SW 1271 (cell line): ENCODE data around the gene ITPR2.
"Not testable (repeated sequence)": the region's sequence is repeated elsewhere in the genome, so short reads cannot be mapped to it uniquely, and the experiment has no call there.

Source experiments
- DNase-seq, 2 experiments: peaks; one replicate each; lab custom pipeline; 2025; lab: John Stamatoyannopoulos, UW

The ITPR2 gene

DNA sequence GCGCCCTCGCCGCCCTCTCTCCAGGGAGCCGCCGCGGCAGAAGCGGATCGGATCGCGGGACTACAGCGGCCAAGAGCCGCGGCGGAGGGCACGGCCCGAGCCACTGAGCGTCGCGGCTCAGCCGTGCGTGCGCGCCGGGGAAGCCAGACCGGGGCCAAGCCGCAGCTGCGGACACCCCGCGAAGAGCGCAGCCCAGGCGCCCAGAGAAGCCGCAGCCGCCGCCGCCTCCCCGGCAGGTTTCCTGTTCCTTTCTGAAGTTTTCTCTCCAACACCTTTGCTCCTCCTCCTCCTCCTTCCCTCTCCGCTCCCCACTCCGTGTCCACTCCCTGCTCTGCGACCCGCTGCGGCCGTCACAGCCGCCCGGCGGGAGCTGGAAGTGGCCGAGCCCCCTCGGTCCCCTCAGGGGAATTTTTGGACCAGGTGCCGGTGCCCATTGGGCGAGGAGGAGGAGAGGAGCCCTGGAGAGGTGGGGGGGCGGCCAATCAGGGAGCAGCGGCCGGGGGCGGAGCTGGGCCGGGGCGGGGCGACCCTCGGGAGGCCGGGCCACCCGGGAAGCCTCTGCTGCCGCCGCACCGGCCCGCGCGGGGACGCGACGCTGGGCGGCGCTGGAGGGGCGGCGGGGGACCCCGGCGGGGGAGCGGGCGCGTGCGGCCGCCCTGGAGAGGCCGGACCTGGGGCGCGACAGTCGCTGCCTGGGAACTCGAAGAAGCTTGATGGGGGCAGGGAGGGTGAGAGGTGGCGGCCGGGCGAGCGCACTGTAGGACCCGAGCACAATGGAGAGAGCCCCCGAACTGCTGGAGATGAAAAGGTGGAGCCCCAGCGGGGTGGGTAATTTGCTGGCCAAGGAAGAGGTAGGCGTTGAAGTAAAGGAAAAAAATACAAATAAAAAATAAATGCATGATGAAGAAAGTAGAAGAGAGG is at the start of gene ITPR2:
TSS of gene ITPR2 (minus strand) at position 373 of the 921 bp plus-strand sequence. CDS start 413 bp downstream, outside the sequence.
- peak; percentile 85 to 88 for DNase-seq

DNA sequence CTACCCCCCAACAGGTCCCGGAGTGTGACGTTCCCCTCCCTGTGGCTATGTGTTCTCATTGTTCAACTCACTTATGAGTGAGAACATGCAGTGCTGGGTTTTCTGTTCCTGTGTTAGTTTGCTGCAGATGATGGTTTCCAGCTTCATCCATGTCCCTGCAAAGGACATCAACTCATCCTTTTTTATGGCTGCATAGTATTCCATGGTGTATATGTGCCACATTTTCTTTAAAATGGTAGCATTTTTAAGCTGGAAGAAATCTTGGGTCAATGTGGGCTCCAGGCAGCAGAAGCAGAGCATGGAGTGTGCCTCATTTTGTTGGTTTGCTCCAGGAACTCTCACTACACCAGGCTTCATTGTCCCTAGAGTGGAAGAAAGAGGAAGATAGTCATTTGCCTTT is 47.6 kb upstream of the ITPR2 start:
- DNase-seq = no peak

DNA sequence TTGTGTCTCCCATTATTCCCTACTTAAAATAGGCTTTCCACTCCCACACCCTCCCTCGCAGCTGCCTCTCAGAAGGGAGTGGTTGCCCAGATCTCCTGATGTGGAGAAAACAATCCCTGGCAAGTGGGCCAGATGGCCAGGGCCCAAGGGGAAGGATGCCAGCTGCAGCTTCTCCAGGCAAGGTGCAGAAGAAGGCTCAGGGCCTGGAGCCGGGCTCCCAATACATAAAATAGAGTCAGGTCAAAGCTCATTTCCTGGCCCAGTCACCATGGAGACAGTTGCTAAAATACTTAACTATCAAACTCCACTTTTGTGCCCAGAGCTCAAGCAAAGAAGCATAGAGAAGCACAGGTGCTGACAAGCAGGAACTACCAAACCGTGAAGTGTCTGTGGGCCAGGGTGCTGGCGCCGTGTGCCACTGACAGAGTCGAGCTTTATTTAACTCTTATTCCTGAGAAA is 45.7 kb upstream of the ITPR2 start:
- DNase-seq = no peak

DNA sequence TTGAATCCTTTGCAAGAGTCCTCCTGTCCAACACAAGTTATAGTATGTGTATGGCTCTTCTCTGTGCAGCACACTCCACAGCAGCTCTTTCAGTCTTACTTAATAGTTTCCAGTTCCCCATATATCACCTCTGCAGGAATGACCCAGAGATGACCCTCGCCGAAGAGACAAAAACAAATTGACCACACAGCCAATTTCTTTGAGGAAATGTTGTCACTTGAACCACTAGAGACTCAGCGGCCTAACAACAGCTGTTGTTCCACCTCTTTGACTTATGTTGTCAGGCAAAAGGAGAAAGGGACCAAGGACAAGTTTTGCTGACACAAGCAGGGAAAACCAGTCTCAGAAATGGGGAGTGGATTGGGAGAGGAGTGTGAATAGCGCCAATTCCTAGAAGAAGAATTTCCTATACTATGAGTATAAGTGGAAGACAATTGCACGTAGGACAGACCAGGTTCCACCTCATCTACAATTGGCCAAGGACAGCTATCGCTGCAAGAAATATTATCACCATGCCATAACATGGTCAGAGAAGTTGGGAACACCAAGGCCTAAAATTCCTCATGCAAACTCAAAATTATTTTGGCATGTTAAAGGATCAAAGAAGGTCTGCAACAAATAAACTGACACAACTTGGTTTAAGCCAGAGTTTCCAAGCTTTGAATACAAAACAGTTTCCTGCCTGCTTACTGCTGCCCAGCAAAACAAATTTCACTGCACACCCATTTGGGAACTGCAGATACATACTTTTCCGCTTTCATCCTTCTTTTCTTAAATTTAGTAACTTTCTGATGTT is 41.7 kb upstream of the ITPR2 start:
- DNase-seq = no peak

DNA sequence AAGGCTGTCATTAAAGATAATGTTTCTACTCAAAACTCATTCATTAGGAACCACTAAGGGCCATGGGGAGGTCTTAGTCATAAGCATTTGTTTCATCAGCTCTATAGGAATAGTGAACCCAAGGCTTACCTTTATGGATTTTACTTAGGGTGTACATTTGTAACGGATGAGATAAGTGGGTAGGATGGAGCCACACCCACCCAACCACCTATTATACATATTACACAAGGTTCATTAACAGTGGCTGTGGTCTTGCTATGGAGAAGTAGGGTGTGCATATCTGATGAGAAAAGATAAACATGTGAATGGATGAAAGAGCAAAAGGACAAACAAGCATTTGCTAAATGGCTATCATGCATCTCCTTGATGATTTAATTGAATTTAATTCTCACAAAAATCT is 39.6 kb upstream of the ITPR2 start:
- no peak for DNase-seq

DNA sequence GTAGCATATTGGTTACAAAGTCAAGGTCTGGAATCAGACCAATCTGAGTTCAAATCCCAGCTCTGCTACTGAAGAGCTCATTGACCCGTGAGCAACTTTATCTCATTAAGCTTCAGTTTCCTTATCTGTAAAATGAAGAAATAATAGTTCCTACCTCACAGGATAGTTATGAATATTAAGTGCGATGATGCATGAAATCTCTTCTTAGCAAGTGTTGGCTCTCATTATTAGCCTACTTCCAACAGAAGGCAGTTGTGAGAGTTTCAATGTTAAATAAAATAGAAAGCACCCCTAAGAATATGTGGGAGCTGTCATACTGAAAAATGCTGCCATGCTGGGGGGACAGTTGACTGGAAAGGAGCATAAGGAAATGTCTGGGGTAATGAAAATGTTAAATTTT is 39.0 kb upstream of the ITPR2 start:
- DNase-seq = no peak

DNA sequence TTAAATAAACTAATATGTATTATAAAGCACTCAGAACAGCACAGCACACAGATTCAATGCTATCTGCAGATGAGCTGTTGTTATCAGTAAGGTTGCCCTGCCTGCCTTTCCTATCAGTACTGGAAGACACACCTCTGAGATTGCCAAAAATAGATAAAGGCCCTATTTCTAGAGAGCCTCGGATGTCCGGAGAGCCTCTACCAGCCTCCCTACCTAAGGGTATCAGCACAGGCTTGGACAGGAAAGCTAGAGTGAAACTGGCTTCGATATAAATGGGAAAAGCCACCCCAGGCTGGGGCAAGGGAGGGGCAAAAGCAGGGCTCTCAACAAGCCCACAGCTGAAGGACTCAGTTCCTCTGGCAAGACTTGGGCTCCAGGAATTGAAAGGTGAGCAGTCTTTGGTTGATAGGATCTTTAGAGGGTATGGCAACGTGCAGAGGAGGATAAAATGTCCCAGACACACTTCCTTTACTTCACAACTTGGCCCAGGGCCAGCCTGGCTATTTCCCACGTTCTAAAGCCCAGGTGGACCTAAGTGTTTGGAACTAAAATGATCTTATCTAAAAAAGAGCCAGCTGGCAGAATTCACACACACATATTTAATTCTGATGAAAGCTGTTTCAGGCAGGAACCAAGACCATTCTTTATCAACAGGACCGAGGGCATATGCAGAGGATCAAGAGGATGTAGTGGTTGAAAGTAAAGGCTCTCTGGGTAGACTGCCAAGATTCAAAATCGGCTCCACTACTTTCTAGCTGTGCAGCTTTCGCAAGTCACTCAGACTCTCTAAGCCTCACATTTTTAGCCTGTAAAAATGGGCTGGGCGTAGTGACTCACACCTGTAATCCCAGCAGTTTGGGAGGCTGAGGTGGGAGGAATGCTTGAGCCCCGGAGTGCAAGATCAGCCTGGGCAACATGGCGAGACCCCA is 37.8 kb upstream of the ITPR2 start:
- DNase-seq = no peak

DNA sequence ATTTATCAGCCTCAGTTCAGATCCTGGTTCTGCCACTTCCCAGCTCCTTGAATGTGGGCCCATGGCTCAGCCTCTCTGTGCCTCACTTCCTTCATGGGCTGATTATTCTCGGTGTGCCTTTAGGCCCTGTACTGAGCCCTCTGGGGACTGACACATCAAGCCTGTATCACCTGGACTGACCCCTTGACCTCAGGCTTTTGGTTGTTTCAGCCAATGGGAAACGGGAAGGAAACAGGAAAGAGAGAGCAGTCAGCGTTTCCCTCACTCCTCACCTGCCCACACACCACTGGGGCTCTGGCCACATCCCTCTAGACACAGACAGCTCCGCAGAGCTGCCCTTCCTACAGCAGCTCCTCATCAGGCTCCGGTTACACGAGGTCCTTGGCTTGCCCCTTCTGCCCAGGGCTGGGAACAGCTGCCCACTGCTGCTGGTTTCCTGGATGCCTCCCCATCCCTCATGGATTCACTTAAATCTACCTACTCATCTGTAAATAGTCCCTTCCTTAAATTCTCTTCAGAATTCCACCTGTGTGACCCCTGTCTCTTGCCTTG is 37.0 kb upstream of the ITPR2 start:
- DNase-seq = no peak

DNA sequence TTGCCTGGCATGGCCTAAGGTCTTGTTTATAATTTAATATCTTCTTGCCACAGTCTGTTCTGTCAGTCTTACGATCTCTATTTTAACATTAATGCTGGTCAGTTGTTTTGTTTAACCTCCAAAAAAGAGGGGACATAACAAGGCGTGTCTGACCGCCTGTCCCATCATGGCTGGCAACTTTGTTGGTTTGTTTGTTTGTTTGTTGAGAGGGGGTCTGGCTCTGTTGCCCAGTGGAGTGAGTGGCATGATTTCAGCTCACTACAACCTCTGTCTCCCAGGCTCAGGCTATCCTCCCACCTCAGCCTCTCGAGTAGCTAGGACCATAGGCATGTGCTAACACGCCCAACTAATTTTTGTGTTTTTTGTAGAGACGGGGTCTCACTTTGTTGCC is 36.1 kb upstream of the ITPR2 start:
- DNase-seq = no peak

DNA sequence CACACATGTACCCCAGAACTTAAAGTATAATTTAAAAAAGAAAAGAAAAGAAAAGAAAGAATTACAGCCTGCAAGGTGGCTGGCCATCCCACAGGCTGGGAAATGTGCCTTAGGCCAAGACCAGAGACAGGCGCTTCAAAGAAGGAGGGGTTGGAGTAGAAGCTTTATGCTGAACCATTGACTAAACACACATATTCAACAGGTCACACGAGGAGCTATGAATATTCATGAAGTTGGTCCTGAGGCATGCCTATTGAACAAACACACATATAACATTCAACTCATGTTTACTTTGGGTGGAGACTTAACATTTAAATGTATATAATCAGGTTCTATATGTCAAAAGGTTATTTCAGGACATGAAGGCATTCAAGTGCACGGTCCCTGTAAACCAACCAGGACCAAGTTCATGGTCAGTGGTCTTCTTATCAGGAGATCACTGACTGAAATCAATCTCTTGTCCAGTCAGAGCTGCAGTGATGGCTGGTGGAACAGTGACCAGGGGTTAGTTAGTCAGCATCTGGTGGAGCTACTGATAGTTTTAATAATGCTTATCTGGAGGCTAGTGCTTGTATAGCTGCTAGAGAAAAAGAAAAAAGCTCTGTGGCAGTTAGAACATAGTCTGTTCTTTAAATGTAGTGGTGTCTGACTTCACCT is 35.6 kb upstream of the ITPR2 start:
- no peak for DNase-seq

DNA sequence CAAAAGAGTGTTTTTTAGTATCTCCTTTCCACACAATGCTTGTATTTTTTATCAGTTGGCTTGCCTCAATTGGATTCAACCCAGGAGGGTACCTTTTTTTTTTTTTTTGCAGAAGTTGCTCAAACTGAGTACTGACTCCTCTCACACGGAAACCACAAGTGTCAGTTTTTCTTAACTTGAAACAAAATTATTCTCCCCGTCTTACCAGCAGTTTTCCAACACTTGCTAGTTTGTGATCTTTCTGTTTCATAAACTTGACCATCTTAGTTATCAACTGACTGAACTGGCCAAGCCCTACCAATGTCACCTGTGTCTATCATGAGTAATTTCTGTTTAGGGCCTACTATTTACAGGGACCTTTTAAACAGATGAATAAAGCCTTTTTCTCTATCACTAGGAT is 34.1 kb upstream of the ITPR2 start:
- DNase-seq = no peak

DNA sequence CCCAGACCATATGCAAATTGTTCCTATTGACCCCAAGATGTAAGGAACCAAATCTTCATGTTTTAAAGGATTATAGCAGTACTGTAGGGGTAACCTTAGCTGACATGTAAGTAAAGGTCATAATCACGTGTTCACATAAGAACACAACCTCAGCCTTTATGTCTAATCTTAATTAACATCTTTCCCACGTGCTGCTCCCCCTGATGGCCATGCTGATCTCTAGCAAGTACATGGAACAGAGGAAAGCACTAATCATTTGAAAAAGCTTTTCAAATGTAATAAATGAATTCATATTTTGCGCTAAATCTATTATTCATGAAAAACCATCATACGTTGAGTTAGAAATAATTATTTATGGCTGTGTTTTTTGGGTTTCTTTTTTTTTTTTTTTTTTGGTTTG is 30.5 kb upstream of the ITPR2 start:
- DNase-seq = peak in 1 of 2 experiments; percentile 37

DNA sequence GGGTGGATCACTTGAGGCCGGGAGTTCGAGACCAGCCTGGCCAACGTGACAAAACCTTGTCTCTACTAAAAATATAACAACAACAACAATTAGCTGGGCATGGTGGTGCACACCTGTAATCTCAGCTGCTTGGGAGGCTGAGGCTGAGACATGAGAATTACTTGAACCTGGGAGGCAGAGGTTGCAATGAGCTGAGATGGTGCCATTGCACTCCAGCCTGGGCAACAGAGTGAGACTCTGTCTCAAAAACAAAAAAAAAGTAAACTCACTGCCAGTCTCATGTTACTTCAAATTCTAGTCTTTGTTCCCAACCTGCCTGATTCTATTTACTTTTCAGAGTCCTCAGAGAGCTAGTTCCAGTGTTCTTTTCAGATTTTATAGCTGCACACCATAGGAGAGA is 29.8 kb upstream of the ITPR2 start:
- not testable (repeated sequence) for DNase-seq

DNA sequence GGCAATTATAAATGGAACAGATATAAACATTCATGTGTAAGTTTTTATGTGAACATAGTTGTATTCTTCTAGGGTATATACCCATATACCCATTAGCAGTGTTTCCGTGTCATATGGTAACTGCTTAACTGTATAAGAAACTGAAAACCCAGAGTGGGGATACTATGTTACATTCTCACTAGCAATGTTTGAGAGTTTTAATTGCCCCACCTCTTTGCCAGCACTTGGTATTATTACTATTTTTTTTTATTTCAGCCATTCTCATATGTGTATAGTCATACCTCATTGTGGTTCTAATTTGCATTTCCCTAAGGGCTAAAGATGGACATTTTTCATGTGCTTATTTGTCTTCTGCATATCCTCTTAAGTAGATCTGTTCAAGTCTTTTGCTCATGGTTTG is 28.7 kb upstream of the ITPR2 start:
- no peak for DNase-seq

DNA sequence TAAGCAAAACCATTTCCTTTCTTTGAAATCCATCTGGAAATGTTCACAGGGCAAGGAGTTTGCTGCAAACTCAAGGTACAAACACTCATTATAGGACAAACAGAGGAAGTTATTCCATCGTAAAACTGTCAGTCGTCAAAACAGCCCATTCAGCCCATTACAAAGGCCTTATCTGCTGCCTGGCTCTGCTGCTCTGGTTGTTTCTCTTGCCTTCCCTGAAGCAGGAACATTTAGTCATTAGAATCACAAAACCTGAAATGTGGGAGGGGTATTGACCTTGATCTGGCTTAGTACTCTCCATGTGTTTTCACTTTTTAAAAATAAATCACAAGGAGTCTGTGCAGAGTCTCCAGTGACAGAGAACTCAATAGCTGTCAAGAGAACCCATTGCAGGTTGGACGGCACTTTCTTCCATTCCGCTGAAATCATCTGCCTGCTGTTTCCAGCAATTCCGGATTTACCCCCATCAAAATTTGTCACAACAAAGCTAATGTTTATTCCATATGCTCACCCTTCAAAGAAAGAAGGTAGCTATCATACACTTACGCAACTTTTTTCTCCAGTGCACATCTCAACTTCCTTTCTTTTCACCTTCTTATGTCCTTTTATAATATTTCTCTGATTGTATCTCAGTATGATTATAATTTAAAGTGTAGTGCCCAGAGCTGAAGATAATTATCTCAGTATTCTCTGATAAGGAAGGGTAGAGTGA is 24.6 kb upstream of the ITPR2 start:
- DNase-seq = no peak

DNA sequence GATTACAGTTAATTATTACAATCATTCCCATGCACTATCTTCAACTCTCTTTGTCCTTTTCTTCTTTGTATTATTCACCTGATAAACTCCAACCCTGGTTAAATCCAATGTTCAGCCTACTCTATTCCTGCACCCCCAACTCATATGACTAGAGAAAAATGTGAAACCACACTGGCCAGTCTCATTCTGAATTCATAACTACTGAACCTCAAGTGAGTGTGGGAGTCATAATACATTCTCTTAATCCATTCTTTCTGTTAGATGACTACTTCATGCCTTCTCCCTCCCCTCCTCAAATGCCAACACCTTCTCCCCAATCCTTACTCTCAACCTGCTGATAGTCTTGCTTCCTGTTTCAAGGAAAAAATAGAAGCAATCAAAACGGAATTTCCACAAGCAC is 22.3 kb upstream of the ITPR2 start:
- no peak for DNase-seq

DNA sequence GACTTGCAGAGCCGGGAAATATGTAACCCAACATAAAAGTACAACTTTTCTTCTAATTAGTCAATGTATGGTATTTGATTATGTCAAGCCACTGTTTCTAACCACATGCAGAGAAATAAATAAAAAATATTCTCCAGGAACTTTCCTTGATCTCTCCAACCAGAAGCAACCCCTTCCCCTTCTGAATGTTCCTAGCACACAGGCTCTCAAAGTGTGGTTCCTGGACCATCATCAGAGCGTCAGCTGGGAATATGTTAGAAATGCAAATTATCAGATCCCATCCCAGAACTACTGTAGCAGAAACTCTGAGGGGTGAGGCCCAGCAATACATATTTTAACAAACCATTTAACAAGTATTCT is 21.0 kb upstream of the ITPR2 start:
- DNase-seq = no peak

DNA sequence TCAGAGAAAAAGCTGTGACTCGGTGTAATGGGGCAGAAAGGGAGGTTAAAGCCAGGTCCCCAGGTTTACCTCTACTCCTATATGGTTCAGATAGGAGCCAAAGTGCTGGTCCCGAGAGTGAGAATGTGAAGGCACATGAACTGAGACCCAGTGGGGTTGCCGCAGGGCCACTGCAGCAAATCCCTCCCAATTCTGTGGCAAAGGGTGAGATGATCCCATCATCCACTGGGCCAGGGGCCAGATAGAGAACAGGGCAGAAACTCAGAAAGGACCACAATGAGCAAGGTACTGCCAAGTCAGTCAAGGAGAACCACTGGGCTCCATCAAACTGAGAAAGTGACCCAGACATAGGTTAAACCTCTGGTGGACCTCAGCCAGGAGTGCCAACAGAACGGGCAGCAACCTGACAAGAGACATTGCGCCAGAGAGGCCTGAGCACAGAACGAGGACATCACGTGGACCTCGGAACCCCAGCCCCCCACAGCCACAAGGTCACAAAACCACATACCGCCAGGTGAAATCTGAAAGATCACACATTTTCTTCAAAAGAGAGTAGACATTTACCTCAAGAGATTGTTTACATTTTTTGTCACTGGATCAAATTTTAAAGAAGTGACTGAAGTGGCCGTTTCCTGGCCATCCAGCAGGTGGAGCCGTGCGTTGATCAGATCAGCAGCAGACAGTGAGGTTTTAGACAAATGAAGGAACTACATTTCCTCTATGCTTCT is 20.5 kb upstream of the ITPR2 start:
- peak in 1 of 2 experiments; percentile 73 for DNase-seq

DNA sequence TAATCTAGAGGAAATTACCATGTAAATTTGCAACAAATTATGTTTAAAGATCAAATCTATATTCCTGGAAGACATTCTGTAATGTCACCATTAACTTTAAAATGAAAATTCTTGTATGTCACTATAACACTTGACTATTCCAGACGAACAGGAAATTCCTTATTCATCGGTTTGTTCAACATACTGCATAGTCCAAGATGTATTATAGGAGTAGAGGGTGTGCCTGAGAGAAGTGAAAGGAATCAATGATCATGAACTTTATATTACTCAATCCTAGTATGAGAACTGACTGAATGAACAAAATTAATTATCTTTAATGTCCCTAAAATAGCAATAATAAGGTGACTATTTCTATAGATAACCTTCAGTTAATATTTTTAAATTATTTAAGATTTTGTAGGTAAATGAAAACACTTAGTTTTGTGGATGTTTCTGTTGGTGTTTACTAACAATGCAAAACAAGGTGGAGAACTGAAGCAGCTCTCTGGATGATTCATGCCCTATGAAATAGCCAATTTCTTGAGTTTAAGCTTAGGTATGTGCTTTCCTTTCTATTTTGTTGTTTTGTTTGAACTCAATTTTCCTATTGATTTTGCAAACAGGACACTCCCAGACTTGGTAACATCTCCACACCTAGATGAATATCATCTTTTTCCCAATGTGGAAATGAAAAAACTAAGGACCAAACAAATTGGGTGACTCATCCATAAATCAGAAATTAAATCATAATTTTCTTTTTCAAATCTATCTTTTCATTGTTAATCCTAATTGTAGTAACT is 18.2 kb upstream of the ITPR2 start:
- DNase-seq = no peak
